ENCODE measurements around the gene OBSCN.
"Not testable (repeated sequence)": the region's sequence is repeated elsewhere in the genome, so short reads cannot be mapped to it uniquely, and the experiment has no call there.

Gene OBSCN

DNA sequence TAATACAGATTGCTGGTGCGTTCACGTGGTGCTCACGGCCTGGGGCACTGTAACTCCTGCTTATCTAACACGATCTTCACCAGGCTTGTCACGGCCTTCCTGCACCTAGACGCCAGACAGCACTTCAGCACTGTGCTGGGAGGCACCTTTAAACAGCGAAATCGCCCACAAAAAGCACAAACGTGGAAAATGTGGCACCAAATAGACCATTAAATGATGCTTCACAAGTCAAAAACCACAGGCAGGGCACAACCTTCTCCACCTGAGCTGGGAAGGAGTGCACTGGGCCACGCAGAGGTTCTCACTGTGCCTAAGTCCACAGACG is 22.2 kb upstream of the OBSCN start:
- no peak for DNase-seq (ENCODE audit: low read depth)

DNA sequence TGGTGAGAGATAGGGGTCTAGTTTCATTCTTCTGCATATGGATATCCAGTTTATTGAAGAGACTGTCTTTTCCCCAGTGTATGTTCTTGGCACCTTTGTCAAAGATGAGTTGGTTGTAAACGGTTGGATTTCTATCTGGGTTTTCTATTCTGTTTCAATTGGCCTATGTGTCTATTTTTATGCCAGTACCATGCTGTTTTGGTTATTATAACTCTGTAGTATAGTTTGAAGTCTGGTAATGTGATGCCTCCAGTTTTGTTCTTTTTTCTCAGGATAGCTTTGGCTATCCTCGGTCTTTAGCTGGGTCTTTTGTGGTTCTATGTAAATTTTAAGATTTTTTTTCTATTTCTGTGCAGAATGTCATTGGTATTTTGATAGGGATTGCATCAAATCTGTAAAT is 19.6 kb upstream of the OBSCN start:
- not testable (repeated sequence) for DNase-seq (ENCODE audit: low read depth)

DNA sequence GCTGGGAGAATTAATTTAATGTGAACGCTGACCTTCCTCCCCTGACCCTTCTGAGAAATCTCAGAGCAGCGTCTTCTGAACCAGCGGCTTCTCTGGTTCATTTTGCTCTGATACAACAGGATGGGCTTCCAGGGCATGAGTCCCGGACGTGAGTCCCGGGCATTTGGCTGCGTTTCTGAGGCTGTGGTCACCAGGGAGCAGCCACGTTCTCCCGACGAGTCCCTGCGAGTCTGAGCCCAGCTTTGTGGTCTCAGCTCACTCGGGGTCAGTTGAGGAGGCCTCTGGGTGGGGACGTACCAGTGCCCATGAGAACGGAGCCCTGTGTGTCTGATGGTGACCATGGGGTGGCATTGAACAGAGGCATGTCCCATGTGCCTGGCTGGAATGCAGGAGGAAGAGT is 17.7 kb upstream of the OBSCN start:
- no peak for DNase-seq (ENCODE audit: low read depth)

DNA sequence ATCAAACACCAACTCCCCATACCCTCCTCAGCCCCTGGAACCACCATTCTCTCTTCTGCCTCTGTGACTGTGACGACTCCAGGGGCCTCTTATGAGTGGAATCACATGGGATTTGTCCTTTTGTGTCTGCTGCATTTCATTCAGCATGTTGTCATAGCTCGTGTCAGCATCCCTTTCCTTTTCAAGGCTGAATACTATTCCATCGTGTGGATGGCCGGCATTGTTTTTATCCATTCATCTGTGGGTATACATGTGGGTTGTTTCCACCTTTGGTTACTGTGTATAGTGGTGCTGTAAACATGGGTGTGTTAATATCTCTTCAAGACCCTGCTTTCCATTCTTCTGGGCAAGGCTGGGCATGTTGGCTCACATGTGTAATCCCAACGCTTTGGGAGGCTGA is 17.1 kb upstream of the OBSCN start:
- no peak for DNase-seq (ENCODE audit: low read depth)

DNA sequence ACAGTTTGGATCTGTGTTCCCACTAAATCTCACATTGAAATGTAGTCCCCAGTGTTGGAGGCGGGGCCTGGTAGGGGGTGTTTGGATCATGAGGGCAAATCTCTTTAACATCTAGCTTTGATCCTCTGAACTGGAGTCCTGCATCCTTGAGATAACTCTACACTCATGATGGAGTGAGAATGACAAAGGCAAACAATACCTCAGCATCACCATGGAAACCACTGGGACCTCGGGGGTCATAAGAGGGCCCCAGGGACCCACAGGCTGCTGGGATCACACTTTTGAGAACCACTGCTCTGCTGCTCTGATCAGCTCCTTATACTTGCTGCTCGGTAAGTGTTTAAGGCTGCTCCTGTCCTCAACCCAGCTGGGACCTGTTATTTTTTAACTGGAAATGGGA is 13.4 kb upstream of the OBSCN start:
- DNase-seq (ENCODE audit: low read depth) = no peak

DNA sequence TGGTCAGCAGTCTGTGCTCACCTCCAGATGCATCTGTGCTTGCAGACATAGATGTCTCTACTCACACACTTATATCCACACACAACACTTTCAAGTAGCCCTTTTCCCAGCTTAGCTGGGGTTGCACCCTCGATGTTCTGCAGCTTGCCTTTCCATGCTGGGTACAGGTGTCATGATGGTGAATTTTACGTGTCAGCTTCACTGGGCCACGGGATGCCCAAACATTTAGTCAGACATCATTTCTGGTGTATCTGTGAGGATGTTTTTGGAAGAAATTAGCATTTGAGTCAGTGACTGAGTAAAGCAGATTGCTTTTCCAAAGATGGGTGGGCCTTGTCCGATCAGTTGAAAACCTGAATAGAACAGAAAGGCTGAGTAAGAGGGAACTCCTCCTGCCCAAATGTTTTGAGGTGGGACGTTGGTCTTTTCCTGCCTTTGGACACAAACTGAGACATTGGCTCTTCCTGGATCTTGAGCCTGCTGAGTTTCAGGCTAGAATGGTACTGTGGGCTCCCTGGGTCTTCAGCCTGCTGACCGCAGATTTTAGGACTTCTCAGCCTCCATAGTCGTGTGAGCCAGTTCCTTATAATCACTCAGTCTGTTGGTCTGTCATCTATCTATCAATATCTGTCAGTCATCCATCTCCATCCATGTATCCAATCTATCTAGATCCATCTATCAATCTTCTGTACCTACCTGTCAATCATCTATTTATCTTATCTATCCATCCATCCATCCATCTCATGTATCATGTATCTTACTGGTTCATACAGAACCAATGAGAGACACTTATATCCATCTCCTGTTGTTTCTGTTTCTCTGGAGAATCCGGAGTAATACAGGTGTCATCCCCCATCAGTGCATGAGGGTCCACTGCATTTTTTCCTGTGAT is 12.7 kb upstream of the OBSCN start:
- no peak for DNase-seq (ENCODE audit: low read depth)

DNA sequence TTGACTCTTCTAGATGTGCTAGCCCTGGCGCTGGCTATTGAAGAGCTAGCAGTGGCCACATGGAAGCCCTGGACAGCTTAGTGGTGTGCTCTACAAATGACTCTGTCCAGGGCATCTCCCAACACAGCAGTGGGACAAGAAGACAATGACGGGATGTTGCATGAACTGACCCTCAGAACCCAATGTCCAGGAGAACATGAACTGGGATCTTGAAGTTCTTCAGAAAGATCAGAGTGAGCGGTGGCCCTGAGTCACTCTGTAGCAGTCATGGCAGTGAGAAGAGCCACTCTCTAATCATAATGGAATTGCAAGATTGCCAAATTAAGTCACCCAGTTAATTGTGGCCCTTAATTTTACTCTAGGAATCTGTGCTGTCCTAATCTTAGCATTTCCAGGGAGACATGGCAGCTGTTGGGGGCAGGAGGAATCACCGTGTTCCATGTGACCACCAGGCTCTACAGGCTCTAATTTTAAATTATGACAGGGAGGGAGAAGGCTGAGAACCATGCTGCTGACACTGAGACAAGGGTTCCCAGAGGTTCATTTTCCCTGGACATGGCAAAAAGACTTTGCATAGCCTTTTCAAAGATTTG is 10.2 kb upstream of the OBSCN start:
- no peak for DNase-seq (ENCODE audit: low read depth)

DNA sequence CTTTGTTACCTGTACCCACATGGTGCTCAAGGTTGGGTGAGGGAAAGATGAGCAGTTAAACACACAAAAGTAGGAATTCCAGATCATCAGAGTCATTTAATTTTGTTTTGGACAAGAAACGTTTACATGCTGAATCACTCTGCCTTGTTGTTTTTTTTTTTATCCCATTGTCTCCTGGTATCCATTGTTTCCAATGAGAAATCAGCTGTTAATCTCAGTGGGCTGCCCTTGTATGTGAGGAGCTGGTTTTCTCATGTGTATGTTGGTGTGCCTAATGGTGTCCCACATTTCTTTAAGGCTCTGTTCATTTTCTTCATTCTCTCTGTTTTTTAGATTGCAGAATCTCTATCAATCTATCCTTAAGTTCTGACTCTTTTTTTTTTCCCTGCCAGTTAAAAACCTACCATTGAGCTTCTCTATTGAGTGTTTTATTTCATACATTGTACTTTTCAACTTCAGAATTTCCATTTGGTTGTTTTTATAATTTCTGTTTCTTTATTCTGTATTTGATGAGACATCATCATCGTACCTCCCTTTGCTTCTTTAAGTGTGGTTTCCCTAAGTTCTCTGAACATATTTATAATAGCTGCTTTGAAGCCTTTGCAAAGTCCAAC is 8.8 kb upstream of the OBSCN start:
- peak; percentile 28 for DNase-seq (ENCODE audit: low read depth)

DNA sequence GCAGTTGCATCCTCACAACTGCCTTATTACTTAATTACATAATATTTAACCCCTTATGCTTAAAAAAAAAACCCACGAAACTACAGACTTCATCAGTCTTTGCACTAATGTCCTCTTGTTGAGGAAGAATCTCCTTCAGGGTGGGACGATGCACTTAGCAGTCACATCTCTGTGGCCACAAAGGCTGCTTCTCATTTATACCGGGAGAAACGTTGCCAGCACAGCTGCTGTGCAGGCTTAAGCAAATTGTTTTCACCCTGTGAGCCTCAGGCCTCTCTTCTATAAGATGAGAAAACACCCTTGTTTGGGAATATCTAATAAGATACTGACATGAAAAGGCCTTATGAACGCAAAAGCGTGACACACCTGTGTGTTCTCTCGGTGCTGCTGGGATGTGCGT is 2.9 kb upstream of the OBSCN start:
- no peak for DNase-seq (ENCODE audit: low read depth)

DNA sequence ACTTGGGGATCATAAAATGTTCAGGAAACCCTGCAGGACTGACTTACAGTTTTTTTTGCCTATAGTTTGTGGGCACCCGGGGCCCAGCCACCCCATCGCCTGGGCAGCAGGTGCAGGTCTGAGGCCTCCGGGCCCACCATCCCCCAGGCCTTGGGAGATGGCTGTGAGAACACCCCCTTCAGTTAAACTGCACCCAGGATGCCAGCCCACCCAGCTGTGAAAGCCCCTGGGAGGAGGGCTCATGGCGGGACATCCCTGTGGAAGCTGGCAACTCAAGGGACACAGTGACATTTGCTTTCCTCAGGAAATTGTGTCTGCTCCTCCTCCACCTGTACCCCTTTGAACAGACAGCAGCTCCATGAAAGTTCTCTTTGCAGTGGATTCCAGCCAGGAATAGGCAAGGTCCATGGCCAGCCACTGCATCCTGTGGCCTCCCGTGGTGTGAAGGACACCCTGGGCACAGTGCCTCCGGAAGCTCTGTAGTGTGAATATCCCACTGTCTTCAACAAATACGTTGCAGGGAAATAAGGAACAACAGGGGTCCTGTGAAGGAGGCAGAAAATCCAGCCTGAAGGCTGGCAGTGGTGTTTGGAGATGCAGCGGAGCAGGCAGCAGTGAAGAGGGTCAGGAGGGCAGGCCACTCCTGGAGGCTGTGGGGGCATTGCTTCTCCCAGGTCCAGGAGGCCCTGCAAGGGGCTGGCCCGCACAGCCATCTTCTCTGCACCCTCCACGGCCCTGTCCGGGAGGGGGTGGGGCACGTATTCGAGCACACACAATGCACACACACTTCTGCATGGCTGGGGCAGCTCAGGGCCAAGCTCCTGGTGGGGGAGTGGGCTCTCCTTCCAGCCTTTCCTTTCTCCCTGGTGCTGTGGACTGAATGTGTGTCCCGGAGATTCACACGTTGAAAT is 2.1 kb upstream of the OBSCN start:
- no peak for DNase-seq (ENCODE audit: low read depth)

DNA sequence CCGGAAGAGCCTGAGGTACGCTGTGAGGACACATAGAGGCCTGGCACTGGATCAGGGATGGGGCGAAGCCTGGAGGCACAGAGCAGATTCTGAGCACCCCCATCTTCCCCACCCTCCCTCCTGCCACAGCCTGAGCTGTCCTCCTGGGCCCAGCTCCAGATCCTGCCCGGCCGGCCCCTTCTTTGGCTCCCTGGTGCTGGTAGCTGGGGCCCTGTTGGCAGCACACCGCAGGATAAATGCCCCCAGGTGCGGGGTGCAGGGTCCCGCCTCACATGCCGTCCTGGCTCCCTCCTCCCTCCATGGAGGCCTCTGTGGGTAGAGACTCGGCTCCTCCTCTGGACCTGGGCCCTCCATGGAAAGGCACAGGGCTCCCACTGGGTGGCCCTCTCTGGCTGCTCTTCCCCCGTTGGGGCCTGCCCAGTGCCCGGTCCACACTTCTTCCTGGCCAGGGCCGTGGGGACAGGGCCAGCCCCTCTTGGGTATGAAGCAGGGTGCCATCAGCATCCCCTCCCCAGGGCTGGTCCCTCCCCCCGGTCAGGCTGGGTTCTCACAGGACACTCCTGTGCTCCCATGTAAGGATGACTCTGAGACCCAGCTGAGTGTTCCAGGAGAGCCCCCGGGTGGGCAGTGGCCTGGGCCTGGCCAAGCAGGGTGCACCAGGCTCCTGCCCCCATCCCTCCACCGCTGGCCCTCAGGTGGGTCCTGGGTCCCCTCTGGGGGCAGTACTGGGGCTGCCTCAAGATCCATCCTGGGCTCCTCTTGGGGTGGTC is 1.1 kb upstream of the OBSCN start:
- no peak for DNase-seq (ENCODE audit: low read depth)

DNA sequence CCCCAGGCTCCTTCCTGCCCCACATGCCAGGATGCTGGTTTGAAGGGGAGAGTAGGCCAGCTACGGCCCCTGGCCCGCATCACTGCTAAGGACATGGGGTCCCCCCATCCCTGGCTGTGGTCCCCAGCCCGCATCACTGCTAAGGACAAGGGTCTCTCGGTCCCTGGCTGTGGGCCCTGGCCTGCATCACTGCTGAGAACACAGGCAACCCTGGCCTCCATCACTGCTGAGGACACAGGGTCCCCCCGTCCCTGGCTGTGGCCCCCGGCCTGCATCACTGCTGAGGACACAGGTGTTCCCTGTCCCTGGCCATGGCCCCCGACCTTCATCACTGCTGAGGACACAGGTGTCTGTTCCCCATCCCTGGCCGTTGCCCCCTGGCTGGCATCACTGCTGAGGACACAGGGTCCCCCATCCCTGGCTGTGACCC is 448 bp upstream of the OBSCN start:
- DNase-seq (ENCODE audit: low read depth) = no peak

DNA sequence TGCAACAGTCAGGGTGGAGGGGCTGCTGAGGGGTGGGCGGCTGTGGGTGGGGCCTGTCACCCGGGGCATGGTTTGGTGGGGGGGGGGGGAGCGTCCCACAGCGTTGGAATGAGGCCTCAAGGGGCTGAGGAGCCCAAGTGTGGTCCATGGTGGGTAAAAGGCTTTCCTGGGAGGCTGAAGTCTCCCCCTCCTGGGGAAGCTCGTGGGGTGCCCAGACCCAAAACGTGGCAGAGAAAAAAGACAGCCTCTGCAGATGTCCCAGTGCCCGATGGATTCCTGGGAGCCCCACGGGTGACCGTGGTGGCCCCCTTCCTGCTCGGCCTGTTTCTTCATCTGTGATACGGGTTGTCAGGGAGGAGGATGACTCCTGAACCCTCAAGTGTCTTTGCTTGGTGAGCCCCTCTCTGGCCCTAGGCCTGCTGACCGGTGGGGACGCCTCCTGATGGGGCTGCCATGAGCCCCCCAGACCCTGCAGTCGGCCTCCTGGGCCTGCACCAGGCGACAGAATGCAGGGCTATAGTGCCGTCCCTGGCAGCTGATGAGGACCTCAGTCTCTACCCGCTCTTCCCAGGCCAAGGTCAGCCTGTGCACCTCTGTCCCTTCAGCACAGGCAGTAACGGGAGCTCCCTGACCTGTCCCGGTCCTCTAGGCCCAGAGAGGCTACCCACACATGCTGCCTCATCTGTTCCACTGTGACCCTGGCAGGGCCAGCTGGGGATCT is 1.1 kb downstream of the OBSCN start:
- DNase-seq (ENCODE audit: low read depth) = no peak

DNA sequence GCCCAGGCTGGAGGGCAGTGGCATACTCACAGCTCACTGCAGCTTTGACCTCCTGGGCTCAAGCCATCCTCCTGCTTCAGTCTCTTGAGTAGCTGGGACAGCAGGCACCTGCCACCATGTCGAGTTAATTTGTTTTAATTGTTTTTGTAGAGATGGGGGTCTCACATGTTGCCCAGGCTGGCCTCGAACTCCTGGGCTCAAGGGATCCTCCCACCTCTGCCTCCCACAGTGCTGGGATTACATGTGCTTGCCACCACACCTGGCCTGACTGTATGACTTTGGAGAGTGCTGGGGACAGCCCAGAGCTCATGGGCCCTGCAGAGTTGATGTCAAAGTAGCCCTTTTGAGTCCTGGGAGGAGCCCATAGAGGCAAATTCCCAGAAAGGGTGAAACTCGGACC is 1.8 kb downstream of the OBSCN start:
- DNase-seq (ENCODE audit: low read depth) = no peak

DNA sequence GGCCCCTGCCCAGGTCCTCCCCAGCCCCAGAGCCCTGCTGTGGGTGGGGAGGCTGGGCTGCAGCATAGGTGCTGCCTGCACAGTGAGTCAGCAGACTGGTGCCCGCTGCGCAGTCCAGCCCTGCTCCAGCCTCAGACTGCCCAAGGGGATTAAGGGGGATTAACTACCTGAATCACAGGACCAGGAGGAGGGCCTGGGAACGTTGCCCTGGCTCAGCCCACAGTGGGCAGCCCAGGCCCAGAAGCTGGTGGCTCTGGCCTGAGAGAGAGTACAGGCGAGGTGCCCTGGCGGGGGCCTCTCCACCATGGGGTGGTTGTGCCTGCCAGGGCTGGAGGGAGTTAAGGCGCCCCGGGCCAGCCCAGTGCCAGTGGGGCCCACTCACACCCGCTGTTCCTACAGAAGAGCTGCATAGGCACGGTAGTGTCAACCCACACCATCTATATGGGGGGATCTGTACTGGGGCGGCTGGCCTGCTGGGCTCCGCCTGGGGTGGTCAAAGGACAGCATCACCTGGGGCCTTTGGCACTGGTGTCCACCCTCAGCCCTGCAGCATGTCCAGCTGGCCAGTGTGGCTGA is 2.3 kb downstream of the OBSCN start:
- DNase-seq (ENCODE audit: low read depth) = no peak

DNA sequence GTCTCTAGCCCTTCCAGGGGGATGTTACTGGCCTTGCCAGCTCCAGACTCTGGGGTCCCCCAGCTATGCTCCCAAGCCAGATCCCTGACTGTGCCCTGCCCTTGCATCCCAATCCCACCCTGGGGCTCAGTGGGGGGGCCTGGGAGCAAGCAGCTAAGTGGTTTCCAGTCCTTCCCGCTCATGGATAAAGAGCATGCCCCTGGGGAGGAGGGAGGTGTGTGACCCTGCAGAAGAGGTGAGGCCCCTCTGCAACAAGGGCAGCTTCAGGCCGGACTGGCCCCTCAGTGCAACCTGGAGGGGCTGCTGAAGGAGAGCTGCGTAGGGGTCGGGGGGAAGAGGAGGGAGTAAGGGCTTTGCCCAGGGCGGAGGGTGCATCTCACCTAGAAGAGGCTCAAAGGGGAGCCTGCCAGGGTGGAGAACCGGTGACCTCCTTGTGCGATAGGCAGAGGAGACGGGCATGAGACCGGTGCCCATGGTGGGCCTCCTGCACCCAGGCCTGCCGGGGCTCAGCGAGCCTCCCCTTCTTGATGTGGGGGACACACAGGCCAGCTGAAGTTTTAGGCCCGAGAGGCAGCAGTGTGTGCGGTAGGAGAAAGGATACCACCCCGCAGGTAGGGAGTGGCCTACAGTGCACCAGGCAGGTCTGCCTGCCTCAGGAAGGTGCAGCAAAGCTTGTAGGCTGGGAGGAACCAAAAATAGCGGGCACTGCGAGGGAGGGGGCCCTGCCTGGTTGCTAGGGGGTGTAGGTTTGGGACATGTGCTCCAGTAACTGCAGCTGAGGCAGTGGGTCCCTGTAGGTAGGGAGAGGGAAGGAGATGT is 3.1 kb downstream of the OBSCN start:
- no peak for DNase-seq (ENCODE audit: low read depth)

DNA sequence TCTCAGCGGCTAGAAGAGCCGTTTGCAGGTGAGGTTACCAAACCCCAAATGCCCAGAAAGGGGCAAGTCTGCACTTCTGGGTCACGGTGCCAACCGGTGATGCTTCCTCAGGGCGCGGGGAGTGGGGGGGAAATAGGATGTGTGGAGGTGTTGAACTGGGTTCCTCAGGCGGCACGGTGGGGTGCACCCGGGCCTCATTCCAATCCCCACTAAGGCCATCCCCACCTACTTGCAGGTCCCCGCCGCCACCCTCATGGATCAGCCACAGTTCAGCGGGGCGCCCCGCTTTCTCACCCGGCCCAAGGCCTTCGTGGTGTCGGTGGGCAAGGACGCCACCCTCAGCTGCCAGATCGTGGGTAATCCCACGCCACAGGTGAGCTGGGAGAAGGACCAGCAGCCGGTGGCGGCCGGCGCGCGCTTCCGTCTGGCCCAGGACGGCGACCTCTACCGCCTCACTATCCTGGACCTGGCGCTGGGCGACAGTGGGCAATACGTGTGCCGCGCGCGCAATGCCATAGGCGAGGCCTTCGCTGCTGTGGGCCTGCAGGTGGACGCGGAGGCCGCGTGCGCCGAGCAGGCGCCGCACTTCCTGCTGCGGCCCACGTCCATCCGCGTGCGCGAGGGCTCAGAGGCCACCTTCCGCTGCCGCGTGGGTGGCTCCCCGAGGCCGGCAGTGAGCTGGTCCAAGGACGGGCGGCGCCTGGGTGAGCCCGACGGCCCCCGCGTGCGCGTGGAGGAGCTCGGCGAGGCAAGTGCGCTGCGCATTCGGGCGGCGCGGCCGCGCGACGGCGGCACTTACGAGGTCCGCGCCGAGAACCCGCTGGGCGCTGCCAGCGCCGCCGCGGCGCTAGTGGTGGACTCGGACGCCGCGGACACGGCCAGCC is 3.9 kb downstream of the OBSCN start:
- DNase-seq (ENCODE audit: low read depth) = no peak

DNA sequence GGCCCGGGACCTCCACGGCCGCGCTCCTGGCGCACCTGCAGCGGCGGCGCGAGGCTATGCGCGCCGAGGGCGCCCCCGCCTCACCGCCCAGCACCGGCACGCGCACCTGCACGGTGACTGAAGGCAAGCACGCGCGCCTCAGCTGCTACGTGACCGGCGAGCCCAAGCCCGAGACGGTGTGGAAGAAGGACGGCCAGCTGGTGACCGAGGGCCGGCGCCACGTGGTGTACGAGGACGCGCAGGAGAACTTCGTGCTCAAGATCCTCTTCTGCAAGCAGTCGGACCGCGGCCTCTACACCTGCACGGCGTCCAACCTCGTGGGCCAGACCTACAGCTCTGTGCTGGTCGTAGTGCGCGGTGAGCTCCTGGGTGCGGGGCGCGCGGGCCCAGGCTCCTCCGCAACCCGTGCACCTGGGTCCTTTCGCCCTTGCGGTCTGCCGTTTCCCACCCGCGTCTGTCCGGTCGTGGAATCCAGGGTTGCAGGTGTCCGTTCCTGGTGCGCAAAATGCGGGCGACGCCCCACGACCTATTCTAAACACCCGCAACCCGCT is 4.6 kb downstream of the OBSCN start:
- no peak for DNase-seq (ENCODE audit: low read depth)
